ENCODE results near the gene PTPDC1.
"Not testable (repeated sequence)": the region's sequence is repeated elsewhere in the genome, so short reads cannot be mapped to it uniquely, and the experiment has no call there.

PTPDC1 gene

GRCh38 chr9:94094219-94095145 is 10.2 kb downstream of the PTPDC1 start:
- DNase-seq (ENCODE audit: low spot score); FAIRE-seq: not testable (repeated sequence)

DNA sequence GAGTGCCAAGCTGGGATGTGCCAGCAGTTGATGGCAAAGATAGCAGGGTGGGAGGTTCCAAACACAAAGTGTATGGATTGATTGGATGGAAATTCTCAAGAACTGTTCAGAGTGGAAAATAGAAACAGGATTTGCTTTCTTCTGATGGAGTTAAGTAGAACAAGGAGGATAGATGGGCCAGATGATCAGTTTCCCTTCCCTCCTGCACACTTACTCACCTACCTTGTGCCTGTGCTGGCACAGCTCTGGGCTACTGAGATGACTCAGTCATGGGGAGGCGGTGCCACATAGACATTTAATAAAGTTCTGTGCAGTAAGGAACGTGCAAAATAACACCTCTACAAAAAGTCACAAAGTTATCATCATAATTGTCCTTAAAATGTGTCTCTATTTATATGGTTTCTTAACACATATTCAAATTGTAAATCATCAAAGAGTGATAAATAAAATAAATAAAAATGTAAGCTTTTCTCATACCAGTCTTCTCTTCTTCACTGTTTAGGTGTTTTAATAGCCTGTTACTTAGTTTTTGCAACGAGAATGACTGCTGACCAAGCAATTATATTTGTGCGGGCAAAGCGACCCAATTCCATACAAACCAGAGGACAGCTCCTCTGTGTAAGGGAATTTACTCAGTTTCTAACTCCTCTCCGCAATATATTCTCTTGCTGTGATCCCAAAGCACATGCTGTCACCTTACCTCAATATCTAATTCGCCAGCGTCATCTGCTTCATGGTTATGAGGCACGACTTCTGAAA is 12.7 kb downstream of the PTPDC1 start:
- DNase-seq (ENCODE audit: low spot score) (peak; percentile 52), FAIRE-seq (peak; percentile 91)

DNA sequence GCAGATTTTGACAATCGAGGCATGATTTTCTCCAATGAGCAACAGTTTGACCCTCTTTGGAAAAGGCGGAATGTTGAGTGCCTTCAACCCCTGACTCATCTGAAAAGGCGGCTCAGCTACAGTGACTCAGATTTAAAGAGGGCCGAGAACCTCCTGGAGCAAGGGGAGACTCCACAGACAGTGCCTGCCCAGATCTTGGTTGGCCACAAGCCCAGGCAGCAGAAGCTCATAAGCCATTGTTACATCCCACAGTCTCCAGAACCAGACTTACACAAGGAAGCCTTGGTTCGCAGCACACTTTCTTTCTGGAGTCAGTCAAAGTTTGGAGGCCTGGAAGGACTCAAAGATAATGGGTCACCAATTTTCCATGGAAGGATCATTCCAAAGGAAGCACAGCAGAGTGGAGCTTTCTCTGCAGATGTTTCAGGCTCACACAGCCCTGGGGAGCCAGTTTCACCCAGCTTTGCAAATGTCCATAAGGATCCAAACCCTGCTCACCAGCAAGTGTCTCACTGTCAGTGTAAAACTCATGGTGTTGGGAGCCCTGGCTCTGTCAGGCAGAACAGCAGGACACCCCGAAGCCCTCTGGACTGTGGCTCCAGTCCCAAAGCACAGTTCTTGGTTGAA is 13.6 kb downstream of the PTPDC1 start:
- DNase-seq (ENCODE audit: low spot score) (peak; percentile 91), FAIRE-seq (peak; percentile 96)

GRCh38 chr9:94100152-94100879 is 16.1 kb downstream of the PTPDC1 start:
- DNase-seq (ENCODE audit: low spot score) (no peak), FAIRE-seq (no peak)

GRCh38 chr9:94101162-94101853 is 17.0 kb downstream of the PTPDC1 start:
- DNase-seq (ENCODE audit: low spot score) = no peak
- FAIRE-seq = no peak

- no peak for DNase-seq (ENCODE audit: low spot score)
- no peak for FAIRE-seq
Observed at GRCh38 chr9:94108584-94108983, 24.3 kb downstream of the PTPDC1 start.

- FAIRE-seq (no peak), DNase-seq (ENCODE audit: low spot score) (no peak)
Observed at GRCh38 chr9:94110821-94111252, 26.6 kb downstream of the PTPDC1 start.

- FAIRE-seq = no peak
- no peak for DNase-seq (ENCODE audit: low spot score)
Observed at GRCh38 chr9:94111446-94111845, 27.2 kb downstream of the PTPDC1 start.

- DNase-seq (ENCODE audit: low spot score) (no peak), FAIRE-seq (no peak)
Observed at GRCh38 chr9:94112716-94113465, 28.6 kb downstream of the PTPDC1 start.

DNA sequence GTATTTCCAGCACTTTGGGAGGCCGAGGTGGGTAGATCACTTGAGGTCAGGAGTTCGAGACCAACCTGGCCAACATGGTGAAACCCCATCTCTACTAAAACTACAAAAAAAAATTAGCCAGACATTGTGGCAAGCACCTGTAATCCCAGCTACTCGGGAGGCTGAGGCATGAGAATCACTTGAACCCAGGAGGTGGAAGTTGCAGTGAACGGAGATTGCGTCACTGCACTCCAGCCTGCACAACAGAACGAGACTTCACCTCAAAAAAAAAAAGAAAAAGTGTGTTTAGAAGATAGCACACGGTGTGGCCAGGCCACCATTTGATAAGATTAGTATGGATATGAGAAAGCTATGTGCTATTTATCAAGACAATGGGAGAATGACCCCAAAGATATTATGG is 35.8 kb downstream of the PTPDC1 start:
- not testable (repeated sequence) for FAIRE-seq; DNase-seq (ENCODE audit: low spot score)

DNA sequence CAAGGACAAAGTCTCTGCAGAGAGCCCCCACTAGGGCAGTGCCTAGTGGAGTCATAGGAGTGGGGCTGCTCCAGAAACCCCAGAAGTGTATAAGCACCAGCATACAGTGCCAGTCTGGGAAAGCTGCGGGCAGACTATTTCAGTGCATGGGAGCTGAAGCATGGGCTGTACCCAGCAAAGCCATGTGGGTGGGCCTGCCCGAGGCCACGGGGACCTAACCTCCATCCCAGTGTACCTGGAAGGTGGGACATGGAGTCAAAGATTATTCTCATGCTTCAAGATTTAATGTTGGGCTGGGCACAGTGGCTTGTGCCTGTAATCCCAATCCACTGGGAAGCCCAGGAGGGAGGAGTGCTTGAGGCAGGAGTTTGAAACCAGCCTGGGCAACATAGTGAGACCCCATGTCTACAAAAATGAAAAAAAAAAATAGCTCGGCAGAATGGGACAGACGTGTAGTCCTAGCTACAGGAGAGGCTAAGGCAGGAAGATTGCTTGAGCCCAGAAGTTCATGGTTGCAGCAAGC is 36.7 kb downstream of the PTPDC1 start:
- DNase-seq (ENCODE audit: low spot score) = no peak
- no peak for FAIRE-seq

GRCh38 chr9:94126844-94127243 is 42.6 kb downstream of the PTPDC1 start:
- DNase-seq (ENCODE audit: low spot score) = no peak
- no peak for FAIRE-seq

GRCh38 chr9:94127806-94128205 is 43.5 kb downstream of the PTPDC1 start:
- FAIRE-seq = no peak

DNA sequence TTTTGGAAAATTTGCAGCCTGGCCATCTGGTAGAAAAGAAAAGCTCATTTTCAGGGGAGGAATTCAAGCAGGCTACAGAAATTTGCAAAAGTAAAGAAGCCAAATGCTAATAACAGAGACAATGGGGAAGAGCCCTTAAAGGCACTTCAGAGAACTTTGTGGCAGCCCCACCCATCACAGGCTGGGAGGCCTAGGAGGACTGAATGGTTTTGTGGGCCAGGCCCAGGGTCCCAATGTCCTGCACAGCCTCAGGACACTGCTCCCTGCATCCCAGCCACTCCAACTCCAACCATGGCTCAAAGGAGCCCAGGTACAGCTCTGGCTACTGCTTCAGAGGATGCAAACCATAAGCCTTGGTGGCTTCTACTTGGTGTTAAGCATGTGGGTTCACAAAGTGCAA is 44.3 kb downstream of the PTPDC1 start:
- DNase-seq (ENCODE audit: low spot score) = no peak
- no peak for FAIRE-seq

More at GRCh38 chr9:94127806-94128205, 43.5 kb downstream of the PTPDC1 start:
- no peak for DNase-seq (ENCODE audit: low spot score)

GRCh38 chr9:94134629-94135028 is 50.4 kb downstream of the PTPDC1 start:
- DNase-seq (ENCODE audit: low spot score) (no peak), FAIRE-seq (no peak)

DNA sequence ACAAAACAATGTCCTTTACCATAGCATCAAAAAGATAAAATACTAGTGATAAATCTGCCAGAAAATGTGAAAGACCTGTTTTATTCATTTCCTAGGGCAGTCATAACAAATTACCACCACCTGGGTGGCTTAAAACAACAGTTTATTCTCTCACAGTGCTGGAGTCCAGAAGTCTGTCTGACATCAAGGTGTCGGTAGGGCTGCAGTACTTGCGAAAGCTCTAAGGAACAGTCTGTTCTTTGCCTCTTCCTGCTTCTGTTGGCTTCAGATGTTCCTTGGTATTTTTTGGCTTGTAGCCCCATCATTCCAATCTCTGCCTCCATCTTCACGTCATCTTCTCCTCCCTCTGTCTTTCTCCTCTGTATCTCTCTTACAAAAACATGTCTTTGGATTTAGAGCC is 51.0 kb downstream of the PTPDC1 start:
- FAIRE-seq (no peak), DNase-seq (ENCODE audit: low spot score) (no peak)

DNA sequence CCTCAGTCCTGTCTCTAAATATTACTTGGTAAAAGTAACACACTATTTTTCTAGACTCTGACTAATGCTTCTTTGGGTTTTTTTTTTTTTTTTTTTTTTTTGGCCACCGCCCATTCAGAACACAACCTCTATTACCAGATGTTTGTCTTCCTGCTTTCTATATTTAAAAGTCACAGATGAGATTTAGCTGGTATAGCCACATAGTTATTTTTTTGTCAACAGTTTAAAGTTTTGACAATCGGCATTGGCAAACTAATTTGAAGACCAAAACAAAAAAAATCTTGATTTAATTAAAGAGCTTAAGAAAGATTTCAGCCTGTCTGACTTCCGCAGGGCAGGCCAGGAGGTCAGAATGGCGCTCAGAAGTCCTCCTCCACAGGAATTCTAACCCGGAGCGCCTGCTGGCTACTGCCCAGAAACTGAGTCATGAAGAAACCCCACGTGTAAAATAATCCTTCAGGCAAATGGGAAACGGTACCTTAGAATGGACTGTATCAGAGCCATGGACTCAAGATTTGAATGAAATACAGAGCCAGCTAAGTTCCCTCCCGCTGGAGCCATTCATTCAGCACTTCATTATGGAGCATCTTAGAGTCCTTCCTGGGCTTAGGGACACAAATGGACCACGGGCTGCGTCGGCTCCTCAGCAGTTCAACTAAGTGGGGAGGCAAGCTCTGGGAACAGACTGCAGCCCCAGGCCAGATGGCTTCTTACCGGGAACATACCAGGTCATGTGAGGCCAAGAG is 55.6 kb downstream of the PTPDC1 start:
- FAIRE-seq = peak; percentile 95
- DNase-seq (ENCODE audit: low spot score) = peak; percentile 92

GRCh38 chr9:94140418-94140780 is 56.1 kb downstream of the PTPDC1 start:
- DNase-seq (ENCODE audit: low spot score) (no peak), FAIRE-seq (no peak)
